ENCODE data around the gene PSTK.

Gene PSTK

DNA sequence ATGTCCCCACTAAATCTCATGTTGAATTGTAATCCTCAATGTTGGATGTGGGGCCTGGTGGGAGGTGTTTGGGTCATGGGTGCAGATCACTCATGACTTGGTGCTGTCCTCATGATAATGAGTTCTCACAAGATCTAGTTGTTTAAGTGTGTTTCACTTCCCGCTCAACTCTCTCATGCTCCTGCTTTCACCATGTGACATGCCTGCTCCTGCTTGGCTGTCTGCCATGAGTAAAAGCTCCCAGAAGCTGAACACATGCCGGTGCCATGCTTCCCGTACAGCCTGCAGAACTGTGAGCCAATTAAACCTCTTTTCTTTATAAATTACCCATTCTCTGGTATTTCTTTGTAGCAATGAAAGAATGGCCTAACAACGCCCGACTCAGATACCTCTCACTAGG lies 6.2 kb upstream of the PSTK start:
- DNase-seq (ENCODE audit: insufficient read length, low spot score) (no peak), FAIRE-seq (no peak)
- TF ChIP-seq POLR2A (IDR thresholded peaks at IDR 0.05; ENCODE audit: low read depth, low read length) = no peak

GRCh38 chr10:122974543-122975064 lies 5.6 kb upstream of the PSTK start:
- no peak for TF ChIP-seq POLR2A (IDR thresholded peaks at IDR 0.05; ENCODE audit: low read depth, low read length)
- DNase-seq (ENCODE audit: insufficient read length, low spot score) = no peak
- FAIRE-seq = no peak

DNA sequence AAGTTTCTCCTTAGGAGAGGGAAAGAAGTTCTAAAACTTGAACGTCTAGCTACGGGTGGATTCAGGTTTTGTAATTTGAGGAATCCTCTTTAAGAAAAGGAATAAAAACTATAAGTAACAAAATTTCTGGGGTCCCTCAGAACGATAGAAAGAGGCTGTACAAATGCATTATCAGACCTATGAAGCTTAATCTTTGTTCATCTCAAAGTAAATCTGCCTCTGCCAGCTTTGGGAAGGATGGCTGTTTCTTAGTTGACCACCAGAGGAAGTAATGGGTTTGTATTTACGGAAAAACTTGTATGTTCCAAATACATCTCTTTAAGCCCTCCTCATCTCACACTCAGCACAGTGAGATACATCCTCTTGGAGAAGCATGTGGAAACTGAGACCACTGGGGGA lies 864 bp downstream of the PSTK start:
- no peak for TF ChIP-seq POLR2A (IDR thresholded peaks at IDR 0.05; ENCODE audit: low read depth, low read length)
- DNase-seq (ENCODE audit: insufficient read length, low spot score) = no peak
- no peak for FAIRE-seq

- no peak for TF ChIP-seq POLR2A (IDR thresholded peaks at IDR 0.05; ENCODE audit: low read depth, low read length)
- no peak for FAIRE-seq
- DNase-seq (ENCODE audit: insufficient read length, low spot score) = no peak
Observed at GRCh38 chr10:122983898-122984297, 3.7 kb downstream of the PSTK start.

- DNase-seq (ENCODE audit: insufficient read length, low spot score) (no peak), FAIRE-seq (no peak)
- no peak for TF ChIP-seq POLR2A (IDR thresholded peaks at IDR 0.05; ENCODE audit: low read depth, low read length)
Observed at GRCh38 chr10:122984708-122985107, 4.5 kb downstream of the PSTK start.

DNA sequence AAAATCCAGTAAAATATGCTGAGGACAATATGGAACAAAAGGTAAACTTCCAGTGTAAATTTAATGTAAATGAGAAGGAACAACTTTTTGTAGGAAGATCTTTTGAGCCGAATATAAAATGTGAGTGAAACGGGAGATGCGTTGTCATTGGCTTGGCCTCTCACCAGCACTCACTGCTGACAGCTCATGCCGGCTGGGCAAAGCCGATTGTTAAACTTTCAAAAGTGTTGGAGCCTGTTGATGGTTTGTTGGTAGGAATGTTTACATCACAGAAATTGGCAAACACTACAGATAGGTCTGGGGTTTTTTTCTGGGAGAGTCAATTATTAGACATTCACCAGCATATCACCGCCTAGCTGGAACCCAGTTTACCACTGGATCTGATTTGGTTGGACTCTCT lies 6.1 kb downstream of the PSTK start:
- no peak for TF ChIP-seq POLR2A (IDR thresholded peaks at IDR 0.05; ENCODE audit: low read depth, low read length)
- no peak for FAIRE-seq

GRCh38 chr10:122988501-122988900 lies 8.3 kb downstream of the PSTK start:
- no peak for TF ChIP-seq POLR2A (IDR thresholded peaks at IDR 0.05; ENCODE audit: low read depth, low read length)
- FAIRE-seq = no peak
- DNase-seq (ENCODE audit: insufficient read length, low spot score) = no peak

More for the DNA sequence above, 6.1 kb downstream of the PSTK start:
- no peak for DNase-seq (ENCODE audit: insufficient read length, low spot score)

- TF ChIP-seq POLR2A (IDR thresholded peaks at IDR 0.05; ENCODE audit: low read depth, low read length) = no peak
- no peak for FAIRE-seq
Observed at GRCh38 chr10:122990278-122990677, 10.1 kb downstream of the PSTK start.

GRCh38 chr10:122992031-122992585 lies 11.9 kb downstream of the PSTK start:
- DNase-seq (ENCODE audit: insufficient read length, low spot score) = no peak
- no peak for TF ChIP-seq POLR2A (IDR thresholded peaks at IDR 0.05; ENCODE audit: low read depth, low read length)
- FAIRE-seq = no peak

More at GRCh38 chr10:122990278-122990677, 10.1 kb downstream of the PSTK start:
- no peak for DNase-seq (ENCODE audit: insufficient read length, low spot score)

GRCh38 chr10:122993797-122994336 lies 13.7 kb downstream of the PSTK start:
- DNase-seq (ENCODE audit: insufficient read length, low spot score) (no peak), FAIRE-seq (no peak)
- no peak for TF ChIP-seq POLR2A (IDR thresholded peaks at IDR 0.05; ENCODE audit: low read depth, low read length)

- no peak for TF ChIP-seq POLR2A (IDR thresholded peaks at IDR 0.05; ENCODE audit: low read depth, low read length)
- FAIRE-seq (no peak), DNase-seq (ENCODE audit: insufficient read length, low spot score) (no peak)
Observed at GRCh38 chr10:122995936-122996335, 15.7 kb downstream of the PSTK start.

DNA sequence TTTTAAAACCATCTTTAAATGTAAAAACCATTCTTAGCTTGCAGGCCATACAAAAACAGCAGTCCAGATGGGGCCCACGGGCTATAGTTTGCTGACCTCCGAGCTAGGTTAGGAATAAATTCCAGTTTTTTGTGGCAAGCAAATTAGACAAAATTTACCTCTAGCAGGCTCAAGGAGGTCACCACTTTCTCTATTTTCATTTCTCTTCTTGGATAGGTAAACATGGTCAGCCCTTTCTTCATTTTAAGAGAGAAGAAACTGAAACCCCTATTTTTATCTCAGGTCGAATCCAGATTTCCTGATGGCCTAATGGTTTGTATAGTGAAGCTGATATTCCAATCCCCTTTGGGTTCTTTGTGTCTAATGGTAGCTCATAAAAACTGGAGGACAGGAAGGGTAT lies 17.7 kb downstream of the PSTK start:
- FAIRE-seq (no peak), DNase-seq (ENCODE audit: insufficient read length, low spot score) (no peak)
- TF ChIP-seq POLR2A (IDR thresholded peaks at IDR 0.05; ENCODE audit: low read depth, low read length) = no peak

DNA sequence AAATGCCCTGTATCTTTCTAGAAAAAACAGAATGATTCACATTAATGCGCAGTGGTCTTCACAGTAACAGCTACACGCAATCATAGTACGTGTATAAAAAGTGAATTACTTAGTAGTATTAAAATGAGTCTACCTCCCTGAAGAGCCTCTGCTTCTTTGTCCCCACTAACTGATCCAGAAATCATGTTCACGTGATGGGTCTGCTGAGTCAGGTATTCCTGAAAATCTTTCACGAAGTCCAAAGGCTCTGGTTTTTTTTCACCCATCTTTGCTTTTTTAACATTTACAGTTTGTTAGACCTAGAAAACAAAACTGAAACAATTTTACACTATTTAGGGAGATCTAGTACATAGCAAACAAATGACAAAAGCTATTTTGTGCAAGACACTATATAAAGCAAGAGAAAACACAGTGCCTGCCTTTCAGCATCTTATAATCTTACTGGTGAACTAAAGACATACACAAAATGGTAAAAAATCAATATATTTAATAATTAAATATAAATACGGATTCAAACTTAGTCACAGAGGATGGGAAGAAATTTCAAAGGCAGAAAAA lies 18.2 kb downstream of the PSTK start:
- TF ChIP-seq POLR2A (IDR thresholded peaks at IDR 0.05; ENCODE audit: low read depth, low read length) = no peak
- DNase-seq (ENCODE audit: insufficient read length, low spot score) (no peak), FAIRE-seq (no peak)

GRCh38 chr10:122998934-122999333 lies 18.7 kb downstream of the PSTK start:
- FAIRE-seq (no peak), DNase-seq (ENCODE audit: insufficient read length, low spot score) (no peak)
- TF ChIP-seq POLR2A (IDR thresholded peaks at IDR 0.05; ENCODE audit: low read depth, low read length) = no peak

DNA sequence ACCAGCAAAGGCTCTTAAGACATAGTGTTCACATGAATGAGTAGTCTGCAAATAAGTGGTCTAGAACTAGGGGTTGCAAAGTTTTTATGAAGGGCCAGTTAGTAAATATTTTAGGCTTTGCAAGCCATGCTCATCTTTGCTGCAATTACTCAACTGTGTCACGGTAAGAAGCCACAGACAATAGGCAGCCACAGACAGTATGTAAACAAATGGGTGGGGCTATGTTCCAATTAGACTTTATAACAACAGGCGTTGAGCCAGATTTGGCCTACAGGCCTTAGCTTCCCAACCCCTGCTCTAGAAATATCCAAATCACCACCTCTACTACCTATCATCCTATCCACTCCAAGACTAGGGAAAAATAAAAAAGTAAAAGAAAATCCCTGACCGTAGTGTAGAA lies 19.1 kb downstream of the PSTK start:
- DNase-seq (ENCODE audit: insufficient read length, low spot score) (no peak), FAIRE-seq (no peak)
- TF ChIP-seq POLR2A (IDR thresholded peaks at IDR 0.05; ENCODE audit: low read depth, low read length) = no peak

Measured in H54 (cell line).